Adrenal gland (tissue), 5 donors: ENCODE data around the gene CARM1.

Experiments
- POLR2A ChIP-seq, 2 donors: fragments of 450-650 bp; IDR thresholded peaks; one replicate each; pipeline ENCODE4 v1.6.1; 2017; ENCODE audit warnings: antibody characterized with exemption in 2 of 2, mild to moderate bottlenecking in 2 of 2, moderate library complexity in 1 of 2
- TF ChIP-seq, protein P1 (sequence below), 6 experiments: fragments of 450-650 bp in 4 of 6; fragments of 200-600 bp in 2 of 6; sonication (generic) in 1 of 6; IDR thresholded peaks; 1 replicate in 5 of 6; 2 replicates in 1 of 6; pipeline versions ENCODE4 v1.5.1 to v1.8.0; 2016 to 2021; ENCODE audit warnings: antibody characterized with exemption in 6 of 6, mild to moderate bottlenecking in 2 of 6, moderate library complexity in 1 of 6
- donor health status: DM: no; HTN: no; CAD: no.

GRCh38 chr19:10831987-10832938 lies 39.1 kb upstream of the CARM1 start:
- TF ChIP-seq, protein P1, sequence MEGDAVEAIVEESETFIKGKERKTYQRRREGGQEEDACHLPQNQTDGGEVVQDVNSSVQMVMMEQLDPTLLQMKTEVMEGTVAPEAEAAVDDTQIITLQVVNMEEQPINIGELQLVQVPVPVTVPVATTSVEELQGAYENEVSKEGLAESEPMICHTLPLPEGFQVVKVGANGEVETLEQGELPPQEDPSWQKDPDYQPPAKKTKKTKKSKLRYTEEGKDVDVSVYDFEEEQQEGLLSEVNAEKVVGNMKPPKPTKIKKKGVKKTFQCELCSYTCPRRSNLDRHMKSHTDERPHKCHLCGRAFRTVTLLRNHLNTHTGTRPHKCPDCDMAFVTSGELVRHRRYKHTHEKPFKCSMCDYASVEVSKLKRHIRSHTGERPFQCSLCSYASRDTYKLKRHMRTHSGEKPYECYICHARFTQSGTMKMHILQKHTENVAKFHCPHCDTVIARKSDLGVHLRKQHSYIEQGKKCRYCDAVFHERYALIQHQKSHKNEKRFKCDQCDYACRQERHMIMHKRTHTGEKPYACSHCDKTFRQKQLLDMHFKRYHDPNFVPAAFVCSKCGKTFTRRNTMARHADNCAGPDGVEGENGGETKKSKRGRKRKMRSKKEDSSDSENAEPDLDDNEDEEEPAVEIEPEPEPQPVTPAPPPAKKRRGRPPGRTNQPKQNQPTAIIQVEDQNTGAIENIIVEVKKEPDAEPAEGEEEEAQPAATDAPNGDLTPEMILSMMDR (IDR thresholded peaks at IDR 0.05), result no peak
- TF ChIP-seq POLR2A (IDR thresholded peaks at IDR 0.05), result no peak
